ENCODE data around the gene SLC4A3. TPM values are rescaled to one million over a fixed set of nuclear protein-coding genes. Genes with fewer than 3 reads are reported as not detected.
A peak's percentile ranks its signal among the peaks of the same experiment; 100 is the strongest.

SLC4A3 gene
- total and polyA plus RNA-seq, 2 of the 13 experiments (the other 11 are each of a cell fraction or from before 2014, with no cell fraction given), result 0.18 to 0.95 TPM

DNA sequence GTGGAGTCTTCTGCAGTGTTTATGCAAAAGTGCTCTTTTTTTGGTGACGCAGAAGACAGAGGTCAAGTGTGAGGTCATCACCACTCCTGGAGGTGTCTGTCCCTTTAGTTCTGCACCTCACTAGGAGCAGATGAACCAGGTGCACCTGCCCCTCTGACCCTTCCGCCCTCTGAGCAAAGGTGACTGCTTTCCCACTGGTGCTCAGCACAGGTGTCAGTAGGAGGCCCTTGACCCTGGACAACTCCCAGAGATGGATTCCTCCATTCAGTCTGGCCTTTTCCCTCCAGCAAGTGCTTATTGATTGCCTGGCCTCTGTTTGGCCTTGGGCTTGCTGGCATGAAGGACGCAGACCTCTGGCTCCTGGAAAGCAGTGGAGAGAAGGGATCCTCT lies 8.7 kb upstream of the SLC4A3 start (continued):
- TF ChIP-seq JARID2 (CRISPR knock-in tag; IDR thresholded peaks at IDR 0.05; ENCODE audit: insufficient replicate concordance) (no peak), RFX1 (IDR thresholded peaks at IDR 0.05) (no peak), SMAD1 (CRISPR knock-in tag; IDR thresholded peaks at IDR 0.05; ENCODE audit: borderline replicate concordance, low read depth) (no peak), CENPT (CRISPR knock-in tag; IDR thresholded peaks at IDR 0.05; ENCODE audit: low read depth) (no peak), SKI (IDR thresholded peaks at IDR 0.05; ENCODE audit: partially characterized antibody) (peak; percentile 78)
- TF ChIP-seq, protein P1, sequence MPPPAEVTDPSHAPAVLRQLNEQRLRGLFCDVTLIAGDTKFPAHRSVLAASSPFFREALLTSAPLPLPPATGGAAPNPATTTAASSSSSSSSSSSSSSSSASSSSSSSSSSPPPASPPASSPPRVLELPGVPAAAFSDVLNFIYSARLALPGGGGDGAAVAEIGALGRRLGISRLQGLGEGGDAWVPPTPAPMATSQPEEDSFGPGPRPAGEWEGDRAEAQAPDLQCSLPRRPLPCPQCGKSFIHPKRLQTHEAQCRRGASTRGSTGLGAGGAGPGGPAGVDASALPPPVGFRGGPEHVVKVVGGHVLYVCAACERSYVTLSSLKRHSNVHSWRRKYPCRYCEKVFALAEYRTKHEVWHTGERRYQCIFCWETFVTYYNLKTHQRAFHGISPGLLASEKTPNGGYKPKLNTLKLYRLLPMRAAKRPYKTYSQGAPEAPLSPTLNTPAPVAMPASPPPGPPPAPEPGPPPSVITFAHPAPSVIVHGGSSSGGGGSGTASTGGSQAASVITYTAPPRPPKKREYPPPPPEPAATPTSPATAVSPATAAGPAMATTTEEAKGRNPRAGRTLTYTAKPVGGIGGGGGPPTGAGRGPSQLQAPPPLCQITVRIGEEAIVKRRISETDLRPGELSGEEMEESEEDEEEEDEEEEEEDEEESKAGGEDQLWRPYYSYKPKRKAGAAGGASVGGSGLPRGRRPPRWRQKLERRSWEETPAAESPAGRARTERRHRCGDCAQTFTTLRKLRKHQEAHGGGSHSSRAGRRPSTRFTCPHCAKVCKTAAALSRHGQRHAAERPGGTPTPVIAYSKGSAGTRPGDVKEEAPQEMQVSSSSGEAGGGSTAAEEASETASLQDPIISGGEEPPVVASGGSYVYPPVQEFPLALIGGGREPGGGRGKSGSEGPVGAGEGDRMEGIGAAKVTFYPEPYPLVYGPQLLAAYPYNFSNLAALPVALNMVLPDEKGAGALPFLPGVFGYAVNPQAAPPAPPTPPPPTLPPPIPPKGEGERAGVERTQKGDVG (CRISPR knock-in tag; IDR thresholded peaks at IDR 0.05; ENCODE audit: borderline replicate concordance), result 0 out of 2 replicates have a peak, but pooled peaks have one; percentile 33
- TF ChIP-seq, protein P2, sequence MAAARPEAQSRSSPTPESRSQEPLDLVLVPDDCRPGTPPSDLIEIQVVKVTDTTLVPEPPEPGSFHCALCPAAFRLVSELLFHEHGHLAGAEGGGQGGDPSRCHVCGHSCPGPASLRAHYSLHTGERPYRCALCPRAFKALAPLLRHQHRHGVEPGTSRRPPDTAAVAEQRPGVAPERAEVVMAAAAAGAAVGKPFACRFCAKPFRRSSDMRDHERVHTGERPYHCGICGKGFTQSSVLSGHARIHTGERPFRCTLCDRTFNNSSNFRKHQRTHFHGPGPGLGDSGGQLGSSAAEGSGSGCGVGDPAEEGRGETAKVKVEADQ (CRISPR knock-in tag; IDR thresholded peaks at IDR 0.05; ENCODE audit: borderline replicate concordance), result no peak
- TF ChIP-seq, protein P3, sequence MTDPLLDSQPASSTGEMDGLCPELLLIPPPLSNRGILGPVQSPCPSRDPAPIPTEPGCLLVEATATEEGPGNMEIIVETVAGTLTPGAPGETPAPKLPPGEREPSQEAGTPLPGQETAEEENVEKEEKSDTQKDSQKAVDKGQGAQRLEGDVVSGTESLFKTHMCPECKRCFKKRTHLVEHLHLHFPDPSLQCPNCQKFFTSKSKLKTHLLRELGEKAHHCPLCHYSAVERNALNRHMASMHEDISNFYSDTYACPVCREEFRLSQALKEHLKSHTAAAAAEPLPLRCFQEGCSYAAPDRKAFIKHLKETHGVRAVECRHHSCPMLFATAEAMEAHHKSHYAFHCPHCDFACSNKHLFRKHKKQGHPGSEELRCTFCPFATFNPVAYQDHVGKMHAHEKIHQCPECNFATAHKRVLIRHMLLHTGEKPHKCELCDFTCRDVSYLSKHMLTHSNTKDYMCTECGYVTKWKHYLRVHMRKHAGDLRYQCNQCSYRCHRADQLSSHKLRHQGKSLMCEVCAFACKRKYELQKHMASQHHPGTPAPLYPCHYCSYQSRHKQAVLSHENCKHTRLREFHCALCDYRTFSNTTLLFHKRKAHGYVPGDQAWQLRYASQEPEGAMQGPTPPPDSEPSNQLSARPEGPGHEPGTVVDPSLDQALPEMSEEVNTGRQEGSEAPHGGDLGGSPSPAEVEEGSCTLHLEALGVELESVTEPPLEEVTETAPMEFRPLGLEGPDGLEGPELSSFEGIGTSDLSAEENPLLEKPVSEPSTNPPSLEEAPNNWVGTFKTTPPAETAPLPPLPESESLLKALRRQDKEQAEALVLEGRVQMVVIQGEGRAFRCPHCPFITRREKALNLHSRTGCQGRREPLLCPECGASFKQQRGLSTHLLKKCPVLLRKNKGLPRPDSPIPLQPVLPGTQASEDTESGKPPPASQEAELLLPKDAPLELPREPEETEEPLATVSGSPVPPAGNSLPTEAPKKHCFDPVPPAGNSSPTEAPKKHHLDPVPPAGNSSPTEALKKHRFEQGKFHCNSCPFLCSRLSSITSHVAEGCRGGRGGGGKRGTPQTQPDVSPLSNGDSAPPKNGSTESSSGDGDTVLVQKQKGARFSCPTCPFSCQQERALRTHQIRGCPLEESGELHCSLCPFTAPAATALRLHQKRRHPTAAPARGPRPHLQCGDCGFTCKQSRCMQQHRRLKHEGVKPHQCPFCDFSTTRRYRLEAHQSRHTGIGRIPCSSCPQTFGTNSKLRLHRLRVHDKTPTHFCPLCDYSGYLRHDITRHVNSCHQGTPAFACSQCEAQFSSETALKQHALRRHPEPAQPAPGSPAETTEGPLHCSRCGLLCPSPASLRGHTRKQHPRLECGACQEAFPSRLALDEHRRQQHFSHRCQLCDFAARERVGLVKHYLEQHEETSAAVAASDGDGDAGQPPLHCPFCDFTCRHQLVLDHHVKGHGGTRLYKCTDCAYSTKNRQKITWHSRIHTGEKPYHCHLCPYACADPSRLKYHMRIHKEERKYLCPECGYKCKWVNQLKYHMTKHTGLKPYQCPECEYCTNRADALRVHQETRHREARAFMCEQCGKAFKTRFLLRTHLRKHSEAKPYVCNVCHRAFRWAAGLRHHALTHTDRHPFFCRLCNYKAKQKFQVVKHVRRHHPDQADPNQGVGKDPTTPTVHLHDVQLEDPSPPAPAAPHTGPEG (CRISPR knock-in tag; IDR thresholded peaks at IDR 0.05), result no peak
- TF ChIP-seq, protein P4, sequence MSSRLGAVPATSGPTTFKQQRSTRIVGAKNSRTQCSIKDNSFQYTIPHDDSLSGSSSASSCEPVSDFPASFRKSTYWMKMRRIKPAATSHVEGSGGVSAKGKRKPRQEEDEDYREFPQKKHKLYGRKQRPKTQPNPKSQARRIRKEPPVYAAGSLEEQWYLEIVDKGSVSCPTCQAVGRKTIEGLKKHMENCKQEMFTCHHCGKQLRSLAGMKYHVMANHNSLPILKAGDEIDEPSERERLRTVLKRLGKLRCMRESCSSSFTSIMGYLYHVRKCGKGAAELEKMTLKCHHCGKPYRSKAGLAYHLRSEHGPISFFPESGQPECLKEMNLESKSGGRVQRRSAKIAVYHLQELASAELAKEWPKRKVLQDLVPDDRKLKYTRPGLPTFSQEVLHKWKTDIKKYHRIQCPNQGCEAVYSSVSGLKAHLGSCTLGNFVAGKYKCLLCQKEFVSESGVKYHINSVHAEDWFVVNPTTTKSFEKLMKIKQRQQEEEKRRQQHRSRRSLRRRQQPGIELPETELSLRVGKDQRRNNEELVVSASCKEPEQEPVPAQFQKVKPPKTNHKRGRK (CRISPR knock-in tag; IDR thresholded peaks at IDR 0.05), result no peak
- TF ChIP-seq, protein P5, sequence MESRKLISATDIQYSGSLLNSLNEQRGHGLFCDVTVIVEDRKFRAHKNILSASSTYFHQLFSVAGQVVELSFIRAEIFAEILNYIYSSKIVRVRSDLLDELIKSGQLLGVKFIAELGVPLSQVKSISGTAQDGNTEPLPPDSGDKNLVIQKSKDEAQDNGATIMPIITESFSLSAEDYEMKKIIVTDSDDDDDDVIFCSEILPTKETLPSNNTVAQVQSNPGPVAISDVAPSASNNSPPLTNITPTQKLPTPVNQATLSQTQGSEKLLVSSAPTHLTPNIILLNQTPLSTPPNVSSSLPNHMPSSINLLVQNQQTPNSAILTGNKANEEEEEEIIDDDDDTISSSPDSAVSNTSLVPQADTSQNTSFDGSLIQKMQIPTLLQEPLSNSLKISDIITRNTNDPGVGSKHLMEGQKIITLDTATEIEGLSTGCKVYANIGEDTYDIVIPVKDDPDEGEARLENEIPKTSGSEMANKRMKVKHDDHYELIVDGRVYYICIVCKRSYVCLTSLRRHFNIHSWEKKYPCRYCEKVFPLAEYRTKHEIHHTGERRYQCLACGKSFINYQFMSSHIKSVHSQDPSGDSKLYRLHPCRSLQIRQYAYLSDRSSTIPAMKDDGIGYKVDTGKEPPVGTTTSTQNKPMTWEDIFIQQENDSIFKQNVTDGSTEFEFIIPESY (CRISPR knock-in tag; IDR thresholded peaks at IDR 0.05), result no peak
- TF ChIP-seq, protein P6, sequence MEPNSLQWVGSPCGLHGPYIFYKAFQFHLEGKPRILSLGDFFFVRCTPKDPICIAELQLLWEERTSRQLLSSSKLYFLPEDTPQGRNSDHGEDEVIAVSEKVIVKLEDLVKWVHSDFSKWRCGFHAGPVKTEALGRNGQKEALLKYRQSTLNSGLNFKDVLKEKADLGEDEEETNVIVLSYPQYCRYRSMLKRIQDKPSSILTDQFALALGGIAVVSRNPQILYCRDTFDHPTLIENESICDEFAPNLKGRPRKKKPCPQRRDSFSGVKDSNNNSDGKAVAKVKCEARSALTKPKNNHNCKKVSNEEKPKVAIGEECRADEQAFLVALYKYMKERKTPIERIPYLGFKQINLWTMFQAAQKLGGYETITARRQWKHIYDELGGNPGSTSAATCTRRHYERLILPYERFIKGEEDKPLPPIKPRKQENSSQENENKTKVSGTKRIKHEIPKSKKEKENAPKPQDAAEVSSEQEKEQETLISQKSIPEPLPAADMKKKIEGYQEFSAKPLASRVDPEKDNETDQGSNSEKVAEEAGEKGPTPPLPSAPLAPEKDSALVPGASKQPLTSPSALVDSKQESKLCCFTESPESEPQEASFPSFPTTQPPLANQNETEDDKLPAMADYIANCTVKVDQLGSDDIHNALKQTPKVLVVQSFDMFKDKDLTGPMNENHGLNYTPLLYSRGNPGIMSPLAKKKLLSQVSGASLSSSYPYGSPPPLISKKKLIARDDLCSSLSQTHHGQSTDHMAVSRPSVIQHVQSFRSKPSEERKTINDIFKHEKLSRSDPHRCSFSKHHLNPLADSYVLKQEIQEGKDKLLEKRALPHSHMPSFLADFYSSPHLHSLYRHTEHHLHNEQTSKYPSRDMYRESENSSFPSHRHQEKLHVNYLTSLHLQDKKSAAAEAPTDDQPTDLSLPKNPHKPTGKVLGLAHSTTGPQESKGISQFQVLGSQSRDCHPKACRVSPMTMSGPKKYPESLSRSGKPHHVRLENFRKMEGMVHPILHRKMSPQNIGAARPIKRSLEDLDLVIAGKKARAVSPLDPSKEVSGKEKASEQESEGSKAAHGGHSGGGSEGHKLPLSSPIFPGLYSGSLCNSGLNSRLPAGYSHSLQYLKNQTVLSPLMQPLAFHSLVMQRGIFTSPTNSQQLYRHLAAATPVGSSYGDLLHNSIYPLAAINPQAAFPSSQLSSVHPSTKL (CRISPR knock-in tag; IDR thresholded peaks at IDR 0.05), result peak; percentile 68
